Breast epithelium (tissue), 4 donors: ENCODE results near the gene TRMT1. TPM values are rescaled to one million over a fixed set of nuclear protein-coding genes. Genes with fewer than 3 reads are reported as not detected.
A peak's percentile ranks its signal among the peaks of the same experiment; 100 is the strongest.

Source experiments
- DNase-seq, 2 donors: peaks; one replicate each; pipeline ENCODE4 v3.0.0-alpha.2; 2019; ENCODE audit warnings: low spot score in 2 of 2
- H3K27ac ChIP-seq, 2 donors: fragments of 200-600 bp; sonication (generic) in 1 of 2; one replicate each; pipeline ENCODE4 v1.5.1; 2016 to 2019; ENCODE audit warnings: mild to moderate bottlenecking in 1 of 2
- H3K27me3 ChIP-seq, 2 donors: fragments of 200-600 bp; sonication (generic) in 1 of 2; one replicate each; pipeline versions ENCODE4 v1.5.1 to v1.6.0; 2017 to 2019; ENCODE audit warnings: control low read depth in 1 of 2, mild to moderate bottlenecking in 1 of 2
- H3K36me3 ChIP-seq: fragments of 200-600 bp; one replicate; pipeline ENCODE4 v1.5.1; 2019
- H3K4me1 ChIP-seq, 2 donors: fragments of 200-600 bp; sonication (generic); one replicate each; pipeline ENCODE4 v1.5.1; 2016 to 2019; ENCODE audit warnings: control low read depth in 1 of 2
- H3K4me3 ChIP-seq, 3 donors: fragments of 200-600 bp; sonication (generic); 1 replicate in 2 of 3; 2 replicates in 1 of 3; pipeline ENCODE4 v1.5.1; 2016 to 2019; ENCODE audit warnings: mild to moderate bottlenecking in 3 of 3, moderate library complexity in 2 of 3
- H3K9me3 ChIP-seq, 2 donors: fragments of 200-600 bp; sonication (generic) in 1 of 2; one replicate each; pipeline ENCODE4 v1.5.1; 2016 to 2019; ENCODE audit warnings: control low read depth in 1 of 2
- CTCF ChIP-seq, 3 donors: fragments of 450-650 bp; IDR thresholded peaks; one replicate each; pipeline ENCODE4 v1.5.1; 2016 to 2017; ENCODE audit warnings: antibody characterized with exemption in 3 of 3, mild to moderate bottlenecking in 3 of 3, moderate library complexity in 3 of 3
- POLR2A ChIP-seq: fragments of 450-650 bp; IDR thresholded peaks from one replicate; pipeline ENCODE4 v1.6.1; 2016; ENCODE audit warnings: antibody characterized with exemption, mild to moderate bottlenecking, moderate library complexity
- POLR2AphosphoS5 ChIP-seq, 3 donors: sonication (generic); formaldehyde crosslinking; IDR thresholded peaks; one replicate each; pipeline ENCODE4 v1.6.1; 2017; ENCODE audit warnings: antibody characterized with exemption in 3 of 3
- intact Hi-C: fragments of 100-400 bp; cut with DNase I; formaldehyde crosslinking; loops from one replicate; pipeline ENCODE4 v1.15.1; 2023; ENCODE audit warnings: low total_unique reads
- total RNA-seq, 3 donors: library from RNA; depleted of rRNA; stranded (reverse); fragments of >200 nt; gene quantifications; one replicate each; pipeline ENCODE4 v1.1.0, GENCODE V29; 2016

Gene TRMT1
- total RNA-seq, 3 donors from 2014 or later, result 29.7 to 37.4 (median 31.7) TPM

- no peak for DNase-seq
- intact Hi-C loops, result no loop called here
- H3K27me3 ChIP-seq, result no peaks in the 10 kb centered on the region
- H3K36me3 ChIP-seq, result no peaks in the 10 kb centered on the region
- no peaks in the 10 kb centered on the region for H3K9me3 ChIP-seq
- peaks cover 0 to 4% of the 10 kb centered on the region in 2 donors for H3K4me1 ChIP-seq
- peak overlapping the region; percentile 68 to 80 for H3K27ac ChIP-seq
- peak overlapping the region; percentile 31 to 59 (median 40) for H3K4me3 ChIP-seq
- TF ChIP-seq POLR2AphosphoS5 (IDR thresholded peaks at IDR 0.05) (no peak), POLR2A (no peak), CTCF (IDR thresholded peaks at IDR 0.05) (no peak)
Measured at GRCh38 chr19:13098277-13099072, 18.1 kb downstream of the TRMT1 start.

DNA sequence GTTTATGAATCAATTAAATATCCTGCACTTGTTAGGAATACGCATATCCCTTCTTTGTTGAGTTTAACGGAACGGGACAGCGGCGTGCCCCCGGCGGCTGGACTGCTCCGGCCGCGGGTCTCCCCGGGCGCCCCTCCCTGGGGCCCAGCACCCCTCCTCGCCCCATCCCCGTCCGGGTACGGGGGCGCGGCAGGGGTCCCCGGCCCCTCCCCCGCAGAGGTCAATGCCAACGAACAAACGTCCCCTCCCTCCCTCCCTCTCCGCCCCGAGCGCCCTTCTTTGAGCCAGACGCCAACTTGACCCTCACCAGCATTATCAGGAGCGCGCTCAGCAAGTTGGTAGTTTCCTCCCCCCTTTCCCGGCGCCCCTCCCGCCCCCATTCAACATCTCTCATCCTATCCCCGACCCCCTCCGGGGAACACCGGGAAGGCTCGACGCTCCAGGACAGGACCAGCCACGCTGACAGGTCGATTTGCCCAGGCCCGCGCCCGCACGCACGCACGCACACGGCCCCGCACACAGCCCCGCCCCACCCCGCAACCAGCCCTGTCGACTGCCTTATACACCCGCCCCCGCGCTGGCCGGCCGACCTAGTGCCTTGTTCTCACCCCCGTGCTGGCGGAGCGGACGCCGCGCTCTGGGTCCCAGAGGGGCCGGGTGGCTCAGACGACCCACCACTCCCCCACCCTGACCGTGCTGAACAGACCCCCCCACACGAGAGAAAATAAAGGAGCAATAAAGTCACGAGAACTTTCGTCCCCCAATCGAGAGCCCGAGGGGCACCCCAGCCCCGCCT is 18.9 kb downstream of the TRMT1 start:
- Histone ChIP-seq H3K4me1 (peaks cover 0 to under 1% of the 10 kb centered on the region in 2 donors), H3K36me3 (no peaks in the 10 kb centered on the region), H3K27me3 (no peaks in the 10 kb centered on the region), H3K4me3 (peak overlapping the region; percentile 31 to 59 (median 40)), H3K27ac (peak overlapping the region; percentile 68 to 80), H3K9me3 (no peaks in the 10 kb centered on the region)
- intact Hi-C loops, result no loop called here
- DNase-seq, result no peak
- TF ChIP-seq CTCF (IDR thresholded peaks at IDR 0.05) (no peak), POLR2AphosphoS5 (IDR thresholded peaks at IDR 0.05) (no peak), POLR2A (no peak)

DNA sequence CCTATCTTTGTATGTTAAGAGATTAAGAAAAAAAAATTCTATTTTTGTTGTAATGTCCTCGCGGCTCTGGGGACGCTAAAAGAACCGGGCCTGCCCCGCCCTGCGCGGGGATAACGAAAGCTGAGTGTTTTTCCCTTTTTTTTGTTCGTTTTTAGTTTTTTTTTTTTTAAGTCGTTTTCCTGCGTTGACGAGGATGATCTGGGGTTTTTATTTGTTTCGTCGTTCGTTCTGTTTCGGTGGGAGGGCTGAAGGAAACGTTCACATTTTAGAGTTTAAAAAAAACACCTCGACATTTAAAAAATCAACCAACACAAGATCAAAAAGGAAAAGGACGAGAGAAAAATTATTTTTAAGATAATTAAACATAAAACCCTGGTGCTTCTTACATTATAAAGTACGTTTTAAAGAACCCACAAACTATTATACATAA is 19.5 kb downstream of the TRMT1 start:
- Histone ChIP-seq H3K27me3 (no peaks in the 10 kb centered on the region), H3K4me3 (peak overlapping the region in 1 of 3 donors; percentile 40), H3K27ac (no peak overlapping the region), H3K9me3 (no peaks in the 10 kb centered on the region), H3K4me1 (peaks cover 2 to 6% of the 10 kb centered on the region in 2 donors), H3K36me3 (no peaks in the 10 kb centered on the region)
- intact Hi-C loops, result no loop called here
- no peak for DNase-seq
- TF ChIP-seq POLR2A, result no peak
- TF ChIP-seq CTCF (IDR thresholded peaks at IDR 0.05), result no peak
- no peak for TF ChIP-seq POLR2AphosphoS5 (IDR thresholded peaks at IDR 0.05)

DNA sequence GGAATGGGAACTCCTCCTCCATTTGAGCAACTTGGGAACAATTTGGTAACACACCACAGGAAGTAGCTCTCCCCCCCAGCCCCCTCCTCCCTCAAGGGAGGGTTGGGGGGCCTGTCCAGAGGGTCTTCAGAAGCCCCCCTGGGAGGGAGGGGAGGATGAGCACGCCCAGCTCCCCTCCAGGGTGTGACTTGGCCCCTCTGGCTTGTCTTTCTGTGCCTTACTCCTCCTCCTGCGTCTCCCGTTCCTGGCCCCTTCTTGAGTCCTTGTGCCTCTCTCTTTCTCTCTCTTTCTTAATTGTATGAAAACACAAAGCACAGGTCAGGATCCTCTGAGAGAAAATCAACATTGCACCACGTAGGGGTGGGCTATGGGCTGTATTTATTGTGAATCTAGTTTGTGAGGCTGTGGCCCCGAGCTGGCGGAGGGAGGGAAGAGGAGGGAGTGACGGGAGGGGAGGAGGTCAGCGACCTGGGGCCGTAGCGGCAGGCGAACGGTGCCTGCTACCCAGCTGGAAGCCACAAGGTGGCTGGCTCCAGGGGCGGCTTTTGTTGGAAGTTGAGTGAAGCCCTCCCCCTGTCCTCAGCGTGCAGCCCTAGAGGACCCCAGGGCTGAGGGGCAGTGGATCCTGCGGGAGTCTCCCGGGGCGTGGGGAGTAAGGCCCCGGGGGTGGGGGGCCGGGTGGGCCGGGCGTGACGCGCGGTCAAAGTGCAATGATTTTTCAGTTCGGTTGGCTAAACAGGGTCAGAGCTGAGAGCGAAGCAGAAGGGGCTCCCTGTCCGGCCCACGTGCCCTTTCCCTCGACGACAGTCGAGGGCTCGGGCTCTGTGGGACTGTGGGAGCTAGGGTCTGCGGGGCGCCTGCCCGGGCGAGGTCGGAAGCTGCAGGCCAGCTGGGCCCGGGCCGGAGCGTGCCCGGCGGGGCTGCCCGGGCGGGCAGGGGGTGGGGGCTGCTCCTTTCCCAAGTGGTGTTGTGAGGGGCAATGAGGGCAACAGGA is 20.3 kb downstream of the TRMT1 start:
- H3K27ac ChIP-seq, result peak overlapping the region; percentile 6 to 7
- no peaks in the 10 kb centered on the region for H3K36me3 ChIP-seq
- H3K9me3 ChIP-seq, result no peaks in the 10 kb centered on the region
- no peak for DNase-seq
- H3K4me3 ChIP-seq, result peak overlapping the region in 1 of 3 donors; percentile 28
- peaks cover 6 to 9% of the 10 kb centered on the region in 2 donors for H3K4me1 ChIP-seq
- TF ChIP-seq POLR2A, result no peak
- TF ChIP-seq POLR2AphosphoS5 (IDR thresholded peaks at IDR 0.05), result no peak
- TF ChIP-seq CTCF (IDR thresholded peaks at IDR 0.05), result no peak
- H3K27me3 ChIP-seq, result no peaks in the 10 kb centered on the region
- intact Hi-C loops, result no loop called here
